Forelimb muscle (tissue), 1 donor: ENCODE data around the gene DMXL1. TPM values are rescaled to one million over a fixed set of nuclear protein-coding genes. Genes with fewer than 3 reads are reported as not detected.

Source experiments
- DNase-seq: peaks from one replicate; pipeline ENCODE4 v3.0.0-alpha.2; 2013; ENCODE audit warnings: low read depth
- polyA plus RNA-seq: library from polyadenylated mRNA; unstranded; fragments of 120-200 nt; gene quantifications from one replicate; pipeline ENCODE4 v1.2.1, GENCODE V29; 2013; ENCODE audit not compliant: insufficient read length

DMXL1 gene, protein sequence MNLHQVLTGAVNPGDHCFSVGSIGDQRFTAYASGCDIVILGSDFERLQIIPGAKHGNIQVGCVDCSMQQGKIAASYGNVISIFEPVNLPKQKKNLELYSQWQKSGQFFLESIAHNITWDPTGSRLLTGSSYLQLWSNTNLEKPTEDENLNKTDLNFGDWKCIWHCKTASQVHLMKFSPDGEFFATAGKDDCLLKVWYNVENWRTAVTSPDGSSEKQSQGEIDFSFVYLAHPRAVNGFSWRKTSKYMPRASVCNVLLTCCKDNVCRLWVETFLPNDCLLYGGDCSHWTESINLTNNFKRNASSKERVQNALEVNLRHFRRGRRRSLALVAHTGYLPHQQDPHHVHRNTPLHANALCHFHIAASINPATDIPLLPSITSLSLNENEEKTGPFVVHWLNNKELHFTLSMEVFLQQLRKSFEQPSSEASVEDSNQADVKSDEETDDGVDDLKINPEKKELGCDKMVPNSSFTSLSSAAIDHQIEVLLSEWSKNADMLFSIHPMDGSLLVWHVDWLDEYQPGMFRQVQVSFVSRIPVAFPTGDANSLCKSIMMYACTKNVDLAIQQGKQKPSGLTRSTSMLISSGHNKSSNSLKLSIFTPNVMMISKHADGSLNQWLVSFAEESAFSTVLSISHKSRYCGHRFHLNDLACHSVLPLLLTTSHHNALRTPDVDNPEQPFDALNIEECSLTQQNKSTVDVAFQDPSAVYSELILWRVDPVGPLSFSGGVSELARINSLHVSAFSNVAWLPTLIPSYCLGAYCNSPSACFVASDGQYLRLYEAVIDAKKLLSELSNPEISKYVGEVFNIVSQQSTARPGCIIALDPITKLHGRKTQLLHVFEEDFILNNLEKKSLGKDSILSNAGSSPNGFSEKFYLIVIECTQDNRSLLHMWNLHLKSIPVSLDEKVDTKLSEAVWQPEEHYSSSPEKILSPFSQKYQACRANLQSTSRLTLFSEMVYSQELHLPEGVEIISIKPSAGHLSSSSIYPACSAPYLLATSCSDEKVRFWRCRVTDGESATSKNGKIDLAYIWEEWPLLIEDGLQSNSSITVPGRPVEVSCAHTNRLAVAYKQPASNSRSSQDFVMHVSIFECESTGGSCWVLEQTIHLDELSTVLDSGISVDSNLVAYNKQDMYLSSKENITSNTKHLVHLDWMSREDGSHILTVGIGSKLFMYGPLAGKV (N-terminal part only)
- polyA plus RNA-seq, result 22.0 TPM

DNA sequence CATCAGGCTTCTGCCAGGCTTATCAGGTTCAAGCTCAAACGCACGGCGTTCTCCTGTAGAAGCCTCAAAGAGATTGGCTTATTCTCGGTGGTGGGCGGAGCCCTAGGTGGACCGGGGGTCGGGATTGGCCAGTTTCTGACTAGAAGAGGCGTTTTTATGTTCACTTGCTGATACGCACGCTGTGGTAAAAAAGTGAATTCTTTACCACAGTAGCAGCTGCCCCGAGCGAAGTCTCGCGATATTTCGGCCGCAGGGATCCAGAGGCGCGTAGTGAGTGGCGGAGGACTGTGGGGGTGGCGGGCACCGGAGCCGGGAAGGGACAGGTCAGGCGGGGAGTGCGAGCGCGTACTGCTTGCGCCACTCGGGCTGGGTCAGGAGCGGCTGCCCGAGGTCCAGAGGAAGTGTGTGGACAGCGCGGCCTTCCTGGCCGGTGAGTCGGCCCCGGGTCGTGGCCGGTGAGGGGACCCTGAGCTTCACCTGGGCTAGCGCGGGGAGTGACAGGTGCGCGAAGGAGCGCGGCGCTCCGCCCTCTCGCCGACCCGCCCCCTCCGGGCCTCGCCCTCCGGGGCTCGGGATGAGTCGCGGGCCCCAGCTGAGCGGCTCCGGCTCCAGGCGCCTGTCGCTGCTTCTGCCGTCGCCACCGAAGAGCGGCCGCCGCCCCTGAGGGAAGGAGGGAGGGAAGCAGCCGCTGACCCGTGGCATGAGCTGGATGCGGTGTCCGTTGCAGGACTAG lies at the start of gene DMXL1:
DMXL1 (plus strand) TSS at position 260 of the 733 bp plus-strand sequence. CDS start 483 bp downstream, outside the sequence.
- DNase-seq, result peak; percentile 99

DNA sequence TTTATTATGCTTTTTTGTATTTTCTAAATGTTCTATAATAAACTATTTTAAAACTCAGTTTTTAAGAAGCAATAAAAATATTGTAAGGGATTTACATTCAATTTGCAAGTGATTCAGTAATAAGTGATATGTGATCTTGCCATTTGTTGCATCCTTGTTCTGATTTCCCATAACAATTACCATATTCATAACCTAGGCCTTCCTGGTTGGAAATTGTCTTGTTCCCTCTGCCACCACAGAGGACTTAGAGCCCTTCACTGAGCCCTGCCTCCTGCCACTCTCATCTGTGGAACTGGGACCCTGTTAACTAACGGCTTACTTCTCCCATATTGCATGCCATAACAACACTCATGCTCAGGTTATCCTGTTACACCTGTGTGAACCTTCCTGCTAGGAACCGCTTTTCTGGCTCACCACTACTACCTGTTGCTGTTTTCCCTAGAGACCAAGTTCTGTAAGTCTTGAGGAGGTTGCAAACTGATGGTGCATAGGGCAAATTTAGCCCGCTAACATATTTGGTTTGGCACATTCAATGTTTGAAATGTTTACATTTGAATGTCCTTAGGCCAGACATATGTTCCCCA lies 49.6 kb upstream of the DMXL1 start:
- DNase-seq, result no peak

DNA sequence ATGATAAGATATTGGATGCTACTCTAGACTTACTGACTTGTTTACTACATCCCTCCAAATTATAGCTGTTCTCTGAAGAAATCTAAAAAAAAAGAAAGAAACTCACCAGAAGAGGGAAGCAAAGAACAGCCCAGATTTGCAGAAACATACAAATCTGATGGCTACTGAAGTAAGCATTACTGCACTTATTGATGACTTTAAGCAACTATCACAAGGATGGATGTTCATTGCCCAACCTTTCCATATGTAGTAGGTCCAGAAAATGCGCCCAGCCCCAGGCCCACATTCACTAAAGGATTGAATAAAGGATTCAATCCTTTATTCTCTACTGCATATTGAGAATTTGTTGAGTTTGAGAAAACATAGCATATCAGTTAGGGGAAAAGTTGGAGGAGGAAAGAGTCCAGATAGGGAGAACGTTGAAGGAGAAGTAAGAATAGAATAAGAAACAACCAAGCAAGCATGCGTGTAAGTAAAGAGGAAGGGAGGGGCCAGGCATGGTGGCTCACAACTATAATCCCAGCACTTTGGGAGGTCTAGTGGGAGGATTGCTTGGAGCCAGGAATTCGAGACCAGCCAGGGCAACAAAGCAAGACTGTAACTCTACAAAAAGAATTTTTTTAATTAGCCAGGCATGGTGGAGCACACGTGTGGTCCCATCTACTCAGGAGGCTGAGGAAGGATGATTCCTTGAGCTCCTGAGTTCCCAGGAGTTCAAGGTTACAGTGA lies 48.7 kb upstream of the DMXL1 start:
- no peak for DNase-seq

DNA sequence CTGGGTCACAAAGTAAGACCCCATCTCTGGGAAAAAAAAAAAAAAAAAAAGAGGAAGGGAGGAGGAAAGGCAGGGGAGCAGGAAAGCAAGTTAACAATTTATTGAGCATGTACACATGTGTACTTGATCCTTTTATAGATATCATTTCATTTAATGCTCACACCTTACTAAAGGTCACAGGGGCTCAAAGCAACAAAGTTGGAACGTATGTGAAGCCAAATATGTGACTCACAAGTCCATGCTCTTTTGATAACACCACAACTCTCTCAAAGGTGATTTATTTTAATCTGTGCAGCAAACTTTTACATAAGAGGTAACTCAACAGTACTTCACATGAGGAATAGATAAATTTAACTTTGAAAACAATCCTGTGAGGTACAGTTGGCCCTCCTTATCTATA lies 48.1 kb upstream of the DMXL1 start:
- DNase-seq, result no peak

DNA sequence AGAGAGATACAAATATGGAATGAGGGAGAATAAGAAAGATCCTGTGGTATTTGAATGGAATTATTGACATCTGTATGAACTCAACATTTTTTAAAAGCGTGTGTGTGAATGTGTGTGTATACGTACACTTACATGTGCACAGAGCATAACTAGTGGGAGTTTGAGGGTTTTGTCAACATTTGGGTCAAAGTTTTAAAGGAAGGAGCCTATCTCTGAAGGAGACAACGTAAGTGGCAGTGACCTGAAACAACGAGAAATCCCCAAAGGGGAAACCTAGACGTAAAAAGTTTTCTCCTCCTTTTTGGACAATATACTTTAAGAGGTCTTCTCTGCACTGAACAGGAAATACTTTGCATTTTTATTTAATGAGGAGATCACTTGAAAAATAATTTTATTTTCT lies 42.3 kb upstream of the DMXL1 start:
- DNase-seq, result no peak

DNA sequence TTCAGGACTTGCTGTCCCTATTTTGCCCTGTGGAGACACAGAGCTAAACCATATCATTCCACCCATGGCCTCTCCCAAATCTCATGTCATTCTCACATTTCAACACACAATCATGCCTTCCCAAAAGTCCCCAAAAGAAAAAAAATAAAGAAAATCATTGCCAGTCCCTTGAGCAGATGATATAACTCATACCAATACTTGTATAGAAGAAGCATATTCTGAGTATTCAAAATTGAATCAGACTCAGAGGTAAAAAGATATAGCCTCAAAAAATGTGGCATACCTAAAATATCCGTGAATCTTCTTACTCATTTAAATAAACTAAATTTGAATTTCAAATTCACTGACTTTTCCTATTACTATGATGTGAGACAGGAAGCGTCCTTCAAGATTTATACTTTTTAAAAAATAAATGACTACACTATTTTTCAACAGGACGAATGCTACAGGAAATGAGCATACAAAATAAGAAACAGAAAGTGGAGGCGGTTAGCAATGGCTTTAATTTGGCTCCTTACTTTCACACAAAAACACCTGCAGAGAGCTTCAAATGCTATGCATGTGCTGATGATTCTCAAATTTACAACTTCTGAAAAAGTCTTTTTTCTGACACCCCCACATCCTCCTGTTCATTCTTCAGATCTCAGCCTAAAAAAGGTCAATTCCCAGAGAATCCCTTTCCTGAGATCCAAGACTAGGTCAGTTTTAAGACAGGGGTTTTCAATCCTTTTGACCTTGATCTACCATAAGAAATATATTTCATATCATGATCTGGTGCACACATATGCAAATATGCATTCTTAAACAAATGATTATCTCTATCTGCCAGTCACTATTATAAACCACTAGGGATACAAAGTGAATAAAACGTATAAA lies 39.6 kb upstream of the DMXL1 start:
- no peak for DNase-seq

DNA sequence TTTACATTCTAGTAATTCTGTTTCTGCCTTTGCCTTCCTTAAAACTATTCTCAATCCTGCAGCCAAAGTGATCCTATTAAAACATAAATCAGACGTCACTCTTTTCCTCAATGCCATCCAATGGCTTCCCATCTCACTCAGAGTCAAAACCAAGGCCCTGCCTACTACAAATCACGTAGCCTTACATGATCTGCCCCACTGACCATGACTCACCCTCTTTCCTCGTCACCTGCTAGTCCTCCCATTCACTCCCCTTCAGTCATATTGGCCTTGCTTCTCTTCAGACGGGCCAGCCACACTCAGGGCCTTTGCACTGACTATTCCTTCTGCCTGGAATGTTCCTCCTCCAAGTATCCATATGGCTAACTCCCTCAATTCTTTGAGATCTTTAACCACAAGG lies 39.0 kb upstream of the DMXL1 start:
- no peak for DNase-seq

DNA sequence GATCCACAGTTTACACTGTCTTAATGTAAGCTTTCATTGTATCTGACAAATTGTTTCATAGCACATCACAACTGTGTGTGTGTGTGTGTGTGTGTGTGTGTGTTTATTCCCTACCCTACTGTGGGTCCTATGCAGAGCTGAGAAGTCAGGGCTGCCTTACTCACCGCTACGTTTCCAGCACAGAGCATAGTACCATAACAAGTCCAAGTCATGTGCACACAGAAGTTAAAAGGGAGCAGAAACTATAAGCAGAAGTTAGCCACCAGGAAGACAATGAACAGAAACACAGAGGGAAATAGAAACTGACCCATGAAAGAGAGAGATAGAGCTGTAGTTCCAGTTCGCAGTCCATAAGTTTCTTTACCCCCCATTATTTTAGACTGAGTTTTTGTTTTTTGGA lies 38.2 kb upstream of the DMXL1 start:
- no peak for DNase-seq

DNA sequence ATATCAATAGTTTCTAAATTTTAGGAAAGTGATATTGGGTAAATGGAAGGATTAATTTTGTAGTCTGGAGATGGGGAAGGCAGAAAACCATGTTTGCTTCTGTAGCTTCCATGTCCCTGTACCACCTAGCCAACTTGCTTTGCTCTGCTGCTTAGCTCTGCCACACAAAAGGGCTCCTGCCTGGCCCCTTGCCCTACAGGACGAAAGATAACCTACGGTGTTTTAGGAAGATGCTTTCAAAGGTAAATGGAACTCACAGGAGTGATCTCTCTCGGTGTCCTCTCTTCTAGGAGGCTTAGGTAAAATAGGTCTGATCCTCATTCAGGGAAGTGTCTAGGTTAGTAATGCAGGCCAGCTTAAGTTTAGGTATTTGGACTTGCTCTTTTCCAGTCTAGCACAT lies 37.8 kb upstream of the DMXL1 start:
- DNase-seq, result no peak

DNA sequence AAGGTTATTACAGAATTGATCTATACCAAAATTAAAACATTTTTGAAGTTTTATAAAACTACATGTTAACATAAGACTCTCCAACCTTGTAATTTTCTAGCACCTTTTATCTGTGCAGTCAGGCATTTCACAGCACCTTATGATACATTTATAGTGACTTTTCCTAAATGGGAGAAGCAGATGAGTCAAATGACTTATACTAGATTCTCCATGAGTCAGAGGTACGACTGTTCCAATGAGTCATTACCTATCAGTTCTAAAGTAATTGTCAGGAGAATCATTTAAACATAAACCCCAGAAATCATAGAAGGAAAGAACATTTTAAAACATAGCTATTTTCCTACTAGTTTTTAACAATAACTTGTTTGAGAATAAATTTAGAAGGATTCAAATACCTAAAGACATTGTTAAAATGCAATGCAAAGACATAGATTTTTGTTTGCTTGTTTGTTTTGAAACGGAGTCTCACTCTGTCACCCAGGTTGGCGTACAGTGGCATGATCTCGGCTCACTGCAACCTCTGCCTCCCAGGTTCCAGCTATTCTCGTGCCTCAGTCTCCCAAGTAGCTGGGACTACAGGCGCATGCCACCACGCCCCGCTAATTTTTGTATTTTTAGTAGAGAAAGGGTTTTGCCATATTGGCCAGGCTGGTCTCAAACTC lies 34.7 kb upstream of the DMXL1 start:
- DNase-seq, result no peak

DNA sequence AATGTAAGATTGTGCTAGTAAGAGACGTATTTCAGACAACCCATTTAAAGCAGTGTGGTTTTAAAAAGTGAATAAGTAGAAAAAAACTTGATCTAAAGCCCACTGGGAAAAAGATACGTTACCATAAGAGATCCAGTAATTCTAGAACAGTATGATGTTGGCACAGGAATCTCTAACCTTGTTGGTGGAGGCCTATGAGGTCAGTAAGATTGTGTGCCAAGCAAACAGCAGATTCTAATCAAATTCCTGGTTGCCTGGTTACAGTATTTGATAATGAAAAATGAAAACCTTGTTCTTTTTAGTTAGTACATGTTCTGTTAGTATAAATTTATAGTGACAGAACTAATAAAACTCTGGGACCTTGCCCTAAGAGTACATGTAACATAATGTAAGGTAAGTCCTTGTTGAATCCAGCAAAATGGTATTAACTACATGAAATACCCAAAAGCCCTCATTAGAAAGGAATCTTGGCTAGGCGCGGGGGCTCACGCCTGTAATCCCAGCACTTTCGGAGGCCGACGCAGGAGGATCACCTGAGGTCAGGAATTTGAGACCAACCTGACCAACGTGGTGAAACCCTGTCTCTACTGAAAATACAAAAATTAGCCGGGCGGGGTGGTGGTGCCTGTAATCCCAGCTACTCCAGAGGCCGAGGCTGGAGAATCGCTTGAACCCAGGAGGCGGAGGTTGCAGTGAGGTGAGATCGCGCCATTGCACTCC lies 33.2 kb upstream of the DMXL1 start:
- no peak for DNase-seq

DNA sequence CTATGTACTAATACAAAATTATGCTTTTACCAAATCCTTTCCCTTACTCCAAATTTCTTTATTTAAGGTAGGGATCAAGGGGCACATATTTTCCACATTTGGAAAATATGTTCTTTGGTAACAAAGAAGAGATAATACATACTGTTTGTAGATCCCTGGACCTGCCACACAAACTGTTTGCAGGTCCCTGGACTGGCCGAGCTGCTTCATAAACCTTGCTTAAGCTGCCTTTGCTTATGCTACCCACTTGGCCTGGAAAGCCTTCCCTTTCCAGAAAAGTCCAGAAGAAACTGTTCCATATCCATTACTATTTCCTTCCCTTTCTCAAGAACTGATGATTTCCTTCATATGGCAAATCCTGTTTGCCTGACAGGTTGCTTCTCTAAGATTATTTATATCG lies 22.6 kb upstream of the DMXL1 start:
- DNase-seq, result no peak

DNA sequence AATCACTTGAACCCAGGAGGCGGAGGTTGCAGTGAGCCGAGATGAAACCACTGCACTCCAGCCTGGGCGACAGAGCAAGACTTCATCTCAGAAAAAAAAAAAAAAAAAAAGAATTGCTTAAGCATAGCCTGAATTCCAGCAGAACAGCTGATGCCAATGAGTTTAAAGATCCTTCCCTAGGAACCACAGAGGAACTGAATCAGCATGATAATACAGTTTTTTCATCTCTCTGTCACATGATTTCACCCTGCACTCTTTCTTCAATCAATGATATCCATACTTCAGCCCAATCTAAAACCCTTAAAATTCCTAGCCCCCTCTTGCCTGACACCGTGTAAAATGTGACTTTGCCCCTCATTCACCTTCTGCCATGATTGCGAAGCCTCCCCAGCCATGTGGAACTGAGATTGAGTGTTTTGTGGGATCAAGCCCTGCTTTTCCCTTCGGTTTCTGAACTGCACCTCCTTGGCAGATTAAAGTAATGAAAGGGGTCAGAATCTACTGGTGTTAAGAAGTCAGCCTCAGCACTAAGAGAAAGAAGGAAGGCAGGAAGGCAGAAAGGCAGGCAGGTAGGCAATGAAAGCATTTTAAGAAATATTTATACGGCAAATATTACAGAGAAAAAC lies 20.9 kb upstream of the DMXL1 start:
- DNase-seq, result no peak

DNA sequence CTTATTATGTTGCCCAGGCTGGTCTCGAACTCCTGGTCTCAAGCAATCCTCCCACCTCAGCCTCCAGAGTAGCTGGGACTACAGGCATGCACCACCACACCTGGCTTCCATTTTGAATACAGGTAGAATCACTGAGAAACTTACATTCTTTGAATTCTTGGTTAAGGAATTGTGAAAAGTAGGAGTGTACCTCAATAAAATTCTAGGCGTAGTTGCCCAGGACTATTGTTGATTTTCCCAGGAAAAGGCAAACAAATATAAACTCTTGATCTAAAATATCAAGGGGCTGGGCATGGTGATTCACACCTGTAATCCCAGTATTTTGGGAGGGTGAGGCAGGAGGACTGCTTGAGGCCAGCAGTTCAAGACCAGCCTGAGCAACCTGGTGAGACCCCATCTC lies 16.8 kb upstream of the DMXL1 start:
- no peak for DNase-seq

DNA sequence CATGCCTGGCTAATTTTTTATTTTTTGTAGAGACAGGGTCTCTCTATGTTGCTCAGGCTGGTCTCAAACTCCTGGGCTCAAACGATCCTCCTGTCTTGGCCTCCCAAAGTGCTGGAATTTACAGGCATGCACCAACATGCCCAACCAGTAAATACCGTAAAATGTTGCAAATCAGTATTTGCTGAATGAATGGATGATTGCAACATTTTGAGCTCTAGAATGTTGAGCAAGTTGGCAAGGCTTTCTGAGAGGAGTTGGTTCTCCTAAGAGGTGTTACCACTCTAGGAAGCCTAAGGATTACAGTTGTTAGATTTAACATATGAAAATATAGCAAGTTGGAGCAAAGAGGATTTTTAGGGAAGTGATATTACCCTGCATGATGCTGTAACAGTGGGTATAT lies 15.6 kb upstream of the DMXL1 start:
- DNase-seq, result no peak

DNA sequence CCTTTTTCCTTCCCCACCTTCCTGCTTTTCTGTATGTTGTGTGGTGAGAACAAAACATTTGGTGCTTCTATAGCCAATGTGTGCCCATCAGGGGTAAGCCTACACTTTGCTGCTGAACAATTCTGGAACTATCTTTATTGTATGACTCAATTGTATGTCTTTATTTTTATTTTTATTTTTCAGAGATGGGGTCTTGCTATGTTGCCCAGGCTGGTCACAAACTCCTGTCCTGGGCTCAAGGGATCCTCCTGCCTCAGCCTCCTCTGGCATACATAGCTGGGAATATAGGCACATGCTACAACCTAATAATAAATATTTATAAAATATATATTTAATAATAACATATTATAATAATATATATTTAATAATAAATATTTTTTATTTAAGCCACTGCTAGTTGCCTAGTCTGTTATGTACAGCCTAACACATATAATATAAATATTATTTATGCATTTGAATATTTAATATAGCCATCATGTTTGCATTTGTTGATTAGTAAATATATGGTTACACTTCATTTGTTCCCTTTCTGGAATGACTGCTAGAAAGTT lies 11.8 kb upstream of the DMXL1 start:
- DNase-seq, result no peak

DNA sequence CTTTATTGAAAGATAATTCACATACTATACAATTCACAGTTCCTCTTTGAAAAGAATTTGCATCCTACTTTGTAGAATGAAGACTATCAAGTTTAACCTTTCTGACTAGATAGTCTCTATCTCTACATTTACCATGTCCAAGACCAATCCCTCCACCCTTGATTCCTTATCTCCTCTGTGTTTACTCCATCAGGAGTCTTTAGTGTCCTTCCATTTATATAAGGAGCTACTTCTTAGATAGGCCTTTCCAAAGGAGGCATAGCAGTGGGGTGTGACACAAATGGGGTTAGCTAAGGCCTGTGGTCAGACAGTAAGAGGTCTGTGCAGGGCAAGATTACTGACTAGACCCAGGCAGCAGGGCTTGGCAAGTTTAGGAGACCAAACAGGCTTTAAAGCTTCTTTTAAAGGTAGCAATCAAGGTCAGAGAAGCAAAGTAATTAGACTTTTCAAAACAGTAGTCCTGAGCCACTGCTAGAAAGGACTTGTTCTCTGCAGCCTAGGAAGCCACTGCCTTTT lies 11.1 kb upstream of the DMXL1 start:
- no peak for DNase-seq
